T-helper 1 cell treated with Interleukin-12 subunit alpha and Interleukin-12 subunit beta and Interleukin-4 antibody, amounts not matched to agents 30 μg/mL and 1 μg/mL, for 36 hours (primary cell): ENCODE measurements around the gene STAT3.
"Not testable (repeated sequence)": the region's sequence is repeated elsewhere in the genome, so short reads cannot be mapped to it uniquely, and the experiment has no call there.

ENCODE experiments used
- H3K27ac Mint-ChIP-seq: one replicate; pipeline ENCODE4 v1.8.0; 2021; ENCODE audit warnings: mild to moderate bottlenecking, mixed read lengths
- H3K27me3 Mint-ChIP-seq: one replicate; pipeline ENCODE4 v1.8.0; 2021; ENCODE audit warnings: low read depth, mixed read lengths
- H3K36me3 Mint-ChIP-seq: one replicate; pipeline ENCODE4 v1.8.0; 2021; ENCODE audit warnings: low read depth, mixed read lengths
- H3K4me1 Mint-ChIP-seq: one replicate; pipeline ENCODE4 v1.8.0; 2021; ENCODE audit warnings: low read depth, mixed read lengths
- H3K4me3 Mint-ChIP-seq: one replicate; pipeline ENCODE4 v1.8.0; 2021; ENCODE audit warnings: mild to moderate bottlenecking, moderate library complexity, mixed read lengths
- H3K9me3 Mint-ChIP-seq: one replicate; pipeline ENCODE4 v1.8.0; 2021; ENCODE audit warnings: mixed read lengths

Gene STAT3

DNA sequence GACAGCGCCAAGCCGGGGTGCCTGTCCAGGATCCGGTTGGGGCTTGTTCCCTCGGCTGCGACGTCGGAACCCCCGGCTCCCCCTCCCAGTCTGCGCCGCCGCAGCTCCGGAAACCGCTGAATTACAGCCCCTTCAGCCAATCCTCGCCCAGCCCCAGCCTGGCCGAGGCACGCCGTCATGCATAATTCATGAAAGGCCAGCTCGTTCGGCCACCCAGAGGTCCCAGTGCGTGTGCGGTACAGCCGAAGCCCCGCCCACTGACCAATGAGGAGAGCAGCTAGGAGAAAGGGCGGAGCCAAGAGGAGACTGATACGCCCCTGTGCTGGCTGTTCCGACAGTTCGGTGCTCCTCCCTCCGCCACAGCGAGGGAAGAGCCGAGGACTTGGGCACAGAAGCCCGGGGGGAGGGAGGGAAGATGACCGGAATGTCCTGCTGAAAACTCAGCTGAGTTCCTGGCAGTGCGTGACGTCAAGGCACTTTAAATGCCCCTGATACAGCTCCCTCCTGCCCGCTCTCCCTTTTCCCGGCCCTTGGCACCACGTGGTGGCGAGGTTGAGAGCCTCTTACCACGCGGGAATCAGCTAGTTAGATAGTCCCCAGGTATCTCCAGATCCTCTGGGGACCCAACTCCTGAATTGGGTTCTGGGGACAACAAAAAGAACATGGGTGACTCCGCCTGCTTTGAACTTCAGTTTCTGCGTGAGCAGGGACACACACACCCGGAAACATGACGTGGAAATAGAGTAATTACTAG lies at the start of gene STAT3:
Gene STAT3, minus strand, starts transcription at position 62 of the 754 bp plus-strand sequence. CDS start 39,926 bp downstream, outside the sequence.
- H3K36me3 Mint-ChIP-seq: peaks cover 12% of the 10 kb centered on the region
- peak within 1 kb of the TSS; percentile 100 for H3K27ac Mint-ChIP-seq
- peaks cover 40% of the 10 kb centered on the region for H3K4me1 Mint-ChIP-seq
- peak within 1 kb of the TSS; percentile 92 for H3K4me3 Mint-ChIP-seq
- no peaks in the 10 kb centered on the region for H3K9me3 Mint-ChIP-seq
- no peaks in the 10 kb centered on the region for H3K27me3 Mint-ChIP-seq

DNA sequence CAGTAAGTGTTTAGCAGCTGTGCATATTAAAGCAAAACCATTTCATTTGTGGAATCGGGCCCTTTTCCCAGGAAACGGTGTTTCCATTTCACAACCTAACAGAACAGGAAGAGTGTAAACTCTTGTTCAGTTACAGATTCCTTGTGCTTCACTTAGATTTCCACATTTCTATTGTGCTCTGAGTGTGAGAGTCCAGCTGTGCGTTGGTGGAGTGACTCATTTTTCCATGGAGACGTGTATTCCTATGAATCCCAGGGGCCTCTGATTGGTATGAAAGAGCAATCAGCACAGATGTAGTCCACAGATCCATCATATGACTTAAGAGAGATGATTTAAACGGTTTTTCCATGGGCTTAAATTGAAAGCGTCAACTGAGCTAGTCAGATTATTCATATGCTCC lies 48.1 kb upstream of the STAT3 start:
- Mint-ChIP-seq H3K36me3 (no peaks in the 10 kb centered on the region), H3K4me1 (peaks cover under 1% of the 10 kb centered on the region), H3K4me3 (no peak overlapping the region)

DNA sequence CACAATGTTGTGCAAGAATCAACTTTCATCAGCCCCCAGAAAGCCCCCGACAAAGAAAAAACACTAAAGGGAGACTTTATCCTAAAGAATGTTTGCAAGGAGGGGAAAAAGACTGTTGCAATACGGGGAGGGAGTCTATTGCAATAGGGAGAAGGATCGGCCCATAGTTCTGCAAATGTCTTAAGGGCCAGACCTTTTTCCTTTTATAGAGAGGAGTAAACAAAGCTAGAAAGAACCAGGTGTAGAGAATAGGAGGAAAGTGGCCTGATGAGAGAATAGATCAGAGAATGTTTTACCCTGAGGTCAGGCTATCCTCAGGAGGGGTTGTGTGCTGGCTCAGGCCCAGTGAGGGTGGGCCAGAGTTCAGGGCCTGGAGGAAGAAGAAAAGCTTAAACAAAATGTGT lies 43.5 kb upstream of the STAT3 start:
- Mint-ChIP-seq H3K27me3 (peaks cover 47% of the 10 kb centered on the region), H3K27ac (no peak overlapping the region)

More for the DNA sequence above, 48.1 kb upstream of the STAT3 start:
- H3K27me3 Mint-ChIP-seq: peaks cover 16% of the 10 kb centered on the region
- no peak overlapping the region for H3K27ac Mint-ChIP-seq
- H3K9me3 Mint-ChIP-seq: no peaks in the 10 kb centered on the region

DNA sequence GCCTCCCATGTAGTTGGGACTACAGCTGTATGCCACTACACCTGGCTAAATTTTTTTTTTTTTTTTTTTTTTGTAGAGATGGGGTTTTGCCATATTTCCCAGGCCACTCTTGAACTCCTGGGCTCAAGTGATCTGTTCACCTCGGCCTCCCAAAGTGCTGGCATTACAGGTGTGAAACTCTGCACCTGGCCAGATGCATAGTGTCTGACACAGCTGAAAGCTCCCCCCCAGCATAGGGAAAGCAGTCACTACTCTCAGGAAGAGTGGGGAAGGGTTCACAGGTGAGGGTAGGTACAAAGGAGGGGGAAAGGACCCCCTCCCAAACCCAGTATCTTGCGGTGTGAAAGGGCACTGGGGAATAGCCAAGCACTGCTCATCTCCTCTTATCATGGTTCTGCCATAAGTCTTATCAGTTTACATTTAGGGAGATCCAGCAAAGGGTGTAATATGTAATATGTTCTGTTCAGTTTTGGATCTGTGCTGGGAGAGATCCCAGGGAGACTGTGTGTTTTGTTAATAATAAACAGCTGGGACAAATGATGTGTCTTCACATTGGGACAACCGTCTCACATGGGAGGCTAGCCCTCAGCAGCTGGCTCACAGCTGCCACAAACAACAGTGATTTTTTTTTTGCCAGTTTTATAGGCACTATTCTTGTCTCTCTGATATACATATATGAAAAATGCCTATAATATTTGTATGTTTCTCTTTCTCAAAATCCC lies 41.6 kb upstream of the STAT3 start:
- Mint-ChIP-seq H3K4me3 (no peak overlapping the region), H3K4me1 (no peaks in the 10 kb centered on the region), H3K27ac (no peak overlapping the region), H3K36me3 (no peaks in the 10 kb centered on the region), H3K27me3 (peaks cover 59% of the 10 kb centered on the region), H3K9me3 (no peaks in the 10 kb centered on the region)

More for the DNA sequence above, 43.5 kb upstream of the STAT3 start:
- no peaks in the 10 kb centered on the region for H3K4me1 Mint-ChIP-seq
- H3K36me3 Mint-ChIP-seq: no peaks in the 10 kb centered on the region
- H3K9me3 Mint-ChIP-seq: no peaks in the 10 kb centered on the region
- H3K4me3 Mint-ChIP-seq: no peak overlapping the region

DNA sequence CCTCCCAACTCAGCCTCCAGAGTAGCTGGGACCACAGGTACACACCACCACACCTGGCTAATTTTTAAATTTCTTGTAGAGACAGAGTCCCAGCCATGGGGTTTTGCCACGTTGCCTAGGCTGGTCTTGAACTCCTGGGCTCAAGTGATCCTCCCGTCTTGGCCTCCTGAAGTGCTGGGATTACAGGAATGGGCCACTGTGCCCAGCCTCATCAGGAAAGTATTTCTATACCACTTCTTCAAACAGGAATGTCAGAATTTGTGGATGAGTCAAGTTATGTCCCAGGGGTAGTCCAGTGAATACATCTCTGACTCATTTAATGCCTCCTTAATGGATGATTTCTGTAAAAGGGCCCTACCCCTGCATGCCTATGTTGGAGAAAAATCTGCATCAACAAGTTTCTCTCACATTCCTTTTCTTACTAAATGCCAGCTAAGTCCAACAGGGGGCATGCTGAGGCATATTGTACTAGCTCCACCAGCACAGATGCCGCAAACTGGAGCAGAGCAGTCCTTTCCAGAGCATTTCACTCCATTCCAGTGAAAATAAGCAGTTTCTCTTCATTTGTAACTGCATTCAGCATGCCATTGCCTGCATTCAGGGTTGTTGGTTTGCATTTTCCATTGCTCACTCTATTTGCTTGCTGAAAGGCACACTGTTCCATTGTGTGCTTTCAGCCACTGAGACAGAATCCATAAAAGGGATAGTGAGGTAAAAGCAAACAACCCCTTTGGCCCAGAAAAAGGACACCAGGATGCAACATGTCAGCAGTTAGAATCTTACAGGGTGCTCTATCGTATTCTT lies 40.1 kb upstream of the STAT3 start:
- Mint-ChIP-seq H3K27ac (no peak overlapping the region), H3K27me3 (peaks cover 62% of the 10 kb centered on the region), H3K36me3 (no peaks in the 10 kb centered on the region), H3K9me3 (no peaks in the 10 kb centered on the region), H3K4me3 (no peak overlapping the region), H3K4me1 (no peaks in the 10 kb centered on the region)

- no peaks in the 10 kb centered on the region for H3K9me3 Mint-ChIP-seq
- H3K4me1 Mint-ChIP-seq: peaks cover 13% of the 10 kb centered on the region
These were observed 36.9 kb upstream of the STAT3 start for GRCh38 chr17:42424991-42425610.

DNA sequence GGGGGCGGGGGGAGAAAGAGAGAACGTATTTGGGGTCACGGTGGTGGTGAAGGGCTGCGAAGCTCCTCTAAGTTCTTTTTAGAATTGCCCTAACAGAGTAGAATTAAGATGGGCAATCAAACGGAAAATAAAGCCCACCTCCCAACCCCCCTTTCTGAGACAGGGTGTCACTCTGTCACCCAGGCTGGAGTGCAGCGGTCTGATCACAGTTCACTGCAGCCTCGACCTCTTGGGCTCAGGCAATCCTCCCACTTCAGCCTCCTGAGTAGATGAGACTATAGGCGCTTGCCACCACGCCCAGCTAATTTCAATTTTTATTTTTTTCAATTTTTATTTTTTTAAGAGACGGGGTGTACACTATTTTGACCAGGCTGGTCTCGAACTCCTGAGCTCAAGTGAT lies 35.5 kb upstream of the STAT3 start:
- no peak overlapping the region for H3K27ac Mint-ChIP-seq
- H3K4me3 Mint-ChIP-seq: no peak overlapping the region
- H3K9me3 Mint-ChIP-seq: no peaks in the 10 kb centered on the region
- H3K27me3 Mint-ChIP-seq: peaks cover 70% of the 10 kb centered on the region
- peaks cover 17% of the 10 kb centered on the region for H3K4me1 Mint-ChIP-seq
- peaks cover 2% of the 10 kb centered on the region for H3K36me3 Mint-ChIP-seq

More at GRCh38 chr17:42424991-42425610, 36.9 kb upstream of the STAT3 start:
- peaks cover 74% of the 10 kb centered on the region for H3K27me3 Mint-ChIP-seq
- no peak overlapping the region for H3K27ac Mint-ChIP-seq
- H3K4me3 Mint-ChIP-seq: no peak overlapping the region
- peaks cover 2% of the 10 kb centered on the region for H3K36me3 Mint-ChIP-seq

- H3K27ac Mint-ChIP-seq: peak within 1 kb of the TSS; percentile 34
- H3K4me3 Mint-ChIP-seq: peak within 1 kb of the TSS; percentile 84
- peaks cover 17% of the 10 kb centered on the region for H3K4me1 Mint-ChIP-seq
- H3K9me3 Mint-ChIP-seq: no peaks in the 10 kb centered on the region
- H3K36me3 Mint-ChIP-seq: peaks cover 2% of the 10 kb centered on the region
- H3K27me3 Mint-ChIP-seq: peaks cover 64% of the 10 kb centered on the region
These were observed 34.9 kb upstream of the STAT3 start, which contains the start of gene CAVIN1 for GRCh38 chr17:42422958-42423712. Gene CAVIN1 (minus strand): TSS chr17:42423256. CDS start chr17:42423097, 159 bp downstream.

DNA sequence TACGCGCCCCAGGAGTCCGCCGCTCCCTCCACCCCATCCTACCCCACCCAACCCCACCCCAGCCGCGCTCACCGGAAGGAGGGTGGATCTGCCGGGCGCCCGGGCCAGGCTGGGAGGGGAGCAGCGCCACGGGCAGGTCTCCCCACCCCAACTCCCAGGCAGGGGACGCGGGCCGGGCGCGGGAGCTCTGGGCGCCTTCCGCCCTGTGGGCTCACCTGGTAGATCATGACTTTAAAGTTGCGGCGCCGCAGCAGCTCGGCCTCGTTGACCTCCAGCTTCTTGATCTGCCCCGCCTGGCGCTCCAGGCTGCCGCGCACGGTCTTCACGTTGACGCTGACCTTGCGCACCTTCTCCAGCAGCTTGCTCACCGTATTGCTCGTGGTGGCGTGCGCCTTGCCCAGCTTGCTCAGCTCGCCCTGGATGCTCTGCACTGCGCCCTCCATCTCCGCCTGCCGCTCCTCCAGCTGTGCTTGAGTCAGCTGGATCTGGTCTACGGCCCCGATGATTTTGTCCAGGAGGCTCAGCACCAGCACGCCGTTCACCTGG lies 34.2 kb upstream of the STAT3 start:
- peaks cover 58% of the 10 kb centered on the region for H3K27me3 Mint-ChIP-seq
- H3K4me1 Mint-ChIP-seq: peaks cover 17% of the 10 kb centered on the region
- H3K27ac Mint-ChIP-seq: peak overlapping the region; percentile 34
- no peaks in the 10 kb centered on the region for H3K9me3 Mint-ChIP-seq
- H3K36me3 Mint-ChIP-seq: peaks cover 2% of the 10 kb centered on the region
- peak overlapping the region; percentile 84 for H3K4me3 Mint-ChIP-seq

GRCh38 chr17:42421507-42422338 lies 33.5 kb upstream of the STAT3 start:
- no peaks in the 10 kb centered on the region for H3K9me3 Mint-ChIP-seq
- H3K36me3 Mint-ChIP-seq: peaks cover 2% of the 10 kb centered on the region
- H3K27ac Mint-ChIP-seq: no peak overlapping the region
- peaks cover 17% of the 10 kb centered on the region for H3K4me1 Mint-ChIP-seq
- peak overlapping the region; percentile 66 for H3K4me3 Mint-ChIP-seq
- H3K27me3 Mint-ChIP-seq: peaks cover 58% of the 10 kb centered on the region

DNA sequence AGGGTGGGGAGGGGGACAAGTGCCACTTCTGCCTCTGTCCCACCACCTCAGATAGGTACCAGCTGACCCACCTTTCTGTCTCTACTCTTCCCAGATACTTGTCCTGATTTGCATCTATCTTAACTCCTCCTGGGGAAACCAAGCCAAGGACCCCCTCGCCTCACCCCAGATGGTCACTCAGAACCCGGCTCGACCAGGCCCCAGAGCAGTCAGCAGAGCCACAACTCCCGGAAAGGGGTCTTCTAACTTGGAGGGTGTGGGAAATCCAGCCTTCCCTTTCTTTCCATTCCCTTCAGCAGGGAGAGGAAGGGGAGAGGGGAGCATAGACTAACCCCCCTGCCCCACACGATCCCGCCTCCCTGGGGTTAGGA lies 32.9 kb upstream of the STAT3 start:
- Mint-ChIP-seq H3K27ac (no peak overlapping the region), H3K9me3 (no peaks in the 10 kb centered on the region), H3K36me3 (peaks cover 2% of the 10 kb centered on the region), H3K4me3 (peak overlapping the region; percentile 66), H3K4me1 (peaks cover 19% of the 10 kb centered on the region), H3K27me3 (peaks cover 57% of the 10 kb centered on the region)

DNA sequence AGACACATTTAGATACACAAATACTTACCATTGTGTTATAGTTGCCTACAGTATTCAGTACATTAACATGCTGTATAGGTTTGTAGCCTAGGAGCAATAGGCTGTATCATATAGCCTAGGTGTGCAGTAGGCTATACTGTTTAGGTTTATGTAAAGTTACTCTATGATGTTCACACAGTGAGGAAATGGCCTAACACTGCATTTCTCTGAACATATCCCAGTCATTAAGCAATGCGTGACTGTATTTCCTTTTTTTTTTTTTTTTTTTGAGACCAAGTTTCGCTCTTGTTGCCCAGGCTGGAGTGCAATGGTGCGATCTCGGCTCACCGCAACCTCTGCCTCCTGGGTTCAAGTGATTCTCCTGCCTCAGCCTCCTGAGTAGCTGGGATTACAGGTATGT lies 29.7 kb upstream of the STAT3 start:
- not testable (repeated sequence) for H3K27ac Mint-ChIP-seq, H3K36me3 Mint-ChIP-seq, H3K9me3 Mint-ChIP-seq, H3K4me3 Mint-ChIP-seq
- peaks cover 37% of the 10 kb centered on the region for H3K27me3 Mint-ChIP-seq
- H3K4me1 Mint-ChIP-seq: peaks cover 27% of the 10 kb centered on the region
